Body of pancreas (tissue), 4 donors: Measurements from ENCODE around the gene GATA2. TPM values are rescaled to one million over a fixed set of nuclear protein-coding genes. Genes with fewer than 3 reads are reported as not detected.

Experiments used
- ATAC-seq: fragments of 150-250 bp; one replicate; pipeline ENCODE4 v1.9.1; 2016
- DNase-seq, 4 donors: peaks; one replicate each; pipeline ENCODE4 v3.0.0-alpha.2; 2019
- H3K27ac ChIP-seq, 4 donors: fragments of 200-600 bp; sonication (generic); 1 replicate in 3 of 4; 2 replicates in 1 of 4; pipeline versions ENCODE4 v1.5.1 to v1.6.1; 2016 to 2019; ENCODE audit warnings: mild to moderate bottlenecking in 1 of 4, mixed read lengths in 1 of 4, moderate library complexity in 1 of 4
- H3K27me3 ChIP-seq, 2 donors: fragments of 200-600 bp; sonication (generic); one replicate each; pipeline ENCODE4 v1.6.0; 2016; ENCODE audit warnings: mild to moderate bottlenecking in 1 of 2
- H3K36me3 ChIP-seq, 2 donors: fragments of 200-600 bp; sonication (generic); replicated peaks in 1 of 2; 2 replicates each; pipeline ENCODE4 v1.5.1; 2016; ENCODE audit warnings: low read depth in 2 of 2; ENCODE audit not compliant: insufficient read depth in 1 of 2
- H3K4me1 ChIP-seq: fragments of 200-600 bp; sonication (generic); one replicate; pipeline ENCODE4 v1.6.0; 2016
- H3K4me3 ChIP-seq, 2 donors: fragments of 200-600 bp; sonication (generic); 1 replicate in 1 of 2; 2 replicates in 1 of 2; pipeline ENCODE4 v1.5.1; 2016 to 2019
- H3K9me3 ChIP-seq, 3 donors: fragments of 200-600 bp; sonication (generic); 1 replicate in 2 of 3; 2 replicates in 1 of 3; pipeline ENCODE4 v1.5.1; 2016
- CTCF ChIP-seq, 7 experiments: fragments of 450-650 bp in 4 of 7; fragments of 200-600 bp in 3 of 7; sonication (generic) in 3 of 7; IDR thresholded peaks; one replicate each; pipeline ENCODE4 v1.5.1; 2016 to 2019; ENCODE audit warnings: antibody characterized with exemption in 7 of 7
- POLR2A ChIP-seq, 3 donors: fragments of 450-650 bp; IDR thresholded peaks; one replicate each; pipeline ENCODE4 v1.6.1; 2016; ENCODE audit warnings: antibody characterized with exemption in 3 of 3, mild to moderate bottlenecking in 2 of 3
- WGBS, 2 donors: methylation state at CpG; one replicate each; pipeline ENCODE4 v1.1.5; 2017; 5-methylcytosine and 5-hydroxymethylcytosine counted together
- intact Hi-C: fragments of 100-400 bp; cut with DNase I; formaldehyde crosslinking; loops from one replicate; pipeline ENCODE4 v1.15.1; 2023
- total RNA-seq, 2 donors: library from RNA; depleted of rRNA; stranded (reverse); fragments of >200 nt; gene quantifications; one replicate each; pipeline ENCODE4 v1.1.0, GENCODE V29; 2016

GATA2 gene
- total RNA-seq, 2 donors from 2014 or later = 11.7 to 12.9 TPM

DNA sequence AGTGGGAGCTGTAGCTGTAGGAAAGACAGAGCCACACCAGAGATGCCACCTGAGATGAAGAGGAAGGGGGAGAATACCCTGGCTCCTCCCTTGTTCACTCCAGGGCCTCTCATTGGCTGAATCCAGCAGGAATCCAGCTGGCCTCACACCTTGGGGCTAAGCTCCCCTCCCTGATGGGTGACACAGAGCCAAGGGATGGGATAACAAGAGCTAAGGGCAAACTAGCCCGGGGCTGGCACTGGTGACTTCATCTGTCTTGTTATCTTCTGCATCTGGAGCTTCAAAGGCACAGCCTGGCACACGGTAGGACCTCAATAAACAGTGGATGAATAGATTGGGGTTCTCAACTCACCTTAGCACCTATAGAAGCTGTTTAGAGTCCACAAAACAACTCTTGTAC is 13.8 kb upstream of the GATA2 start:
- no peak for DNase-seq
- no peaks in the 10 kb centered on the region for H3K9me3 ChIP-seq
- no peaks in the 10 kb centered on the region for H3K36me3 ChIP-seq
- TF ChIP-seq CTCF (IDR thresholded peaks at IDR 0.05) = no peak
- H3K4me3 ChIP-seq = no peak overlapping the region
- intact Hi-C loops = loop anchor here (10.0 kb wide), 1 partner anchor 432 kb away; no protein-coding TSS in a partner anchor
- H3K27ac ChIP-seq = no peak overlapping the region
- H3K4me1 ChIP-seq = no peaks in the 10 kb centered on the region
- no peak for ATAC-seq
- 59 to 69% methylated on average over 2 of the region's 2 CpGs for WGBS, 2 donors
- no peaks in the 10 kb centered on the region for H3K27me3 ChIP-seq

DNA sequence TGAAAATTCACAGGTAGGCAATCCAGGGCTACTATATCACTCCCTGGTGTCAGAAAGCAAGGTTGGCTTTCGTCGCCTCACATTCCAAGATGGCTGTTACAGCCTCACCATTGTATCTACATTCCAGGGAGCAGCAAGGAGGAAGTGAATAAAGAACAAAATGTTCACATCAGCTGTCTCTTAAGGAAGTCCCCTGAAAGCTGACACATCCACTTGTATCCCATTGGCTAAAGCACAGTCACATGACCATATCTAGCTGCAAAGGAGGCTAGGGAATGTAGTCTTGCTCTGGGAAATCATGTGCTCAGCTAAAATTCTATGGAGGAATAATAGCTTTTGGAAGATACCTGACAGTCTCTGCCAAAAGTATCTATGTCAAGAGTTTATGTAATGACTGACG is 12.8 kb upstream of the GATA2 start:
- Histone ChIP-seq H3K27me3 (no peaks in the 10 kb centered on the region), H3K27ac (no peak overlapping the region), H3K36me3 (no peaks in the 10 kb centered on the region), H3K4me3 (no peak overlapping the region), H3K9me3 (no peaks in the 10 kb centered on the region), H3K4me1 (no peaks in the 10 kb centered on the region)
- DNase-seq = no peak
- 92 to 100% methylated on average over 3 of the region's 3 CpGs for WGBS, 2 donors
- TF ChIP-seq POLR2A (IDR thresholded peaks at IDR 0.05) (no peak), CTCF (IDR thresholded peaks at IDR 0.05) (no peak)
- intact Hi-C loops = loop anchor here (10.0 kb wide), 1 partner anchor 431 kb away; no protein-coding TSS in a partner anchor
- no peak for ATAC-seq

- TF ChIP-seq POLR2A (IDR thresholded peaks at IDR 0.05) = no peak
- TF ChIP-seq CTCF (IDR thresholded peaks at IDR 0.05) = no peak
- ATAC-seq (no peak), DNase-seq (no peak)
- Histone ChIP-seq H3K9me3 (no peaks in the 10 kb centered on the region), H3K4me1 (no peaks in the 10 kb centered on the region), H3K27ac (no peak overlapping the region), H3K4me3 (no peak overlapping the region), H3K36me3 (no peaks in the 10 kb centered on the region), H3K27me3 (no peaks in the 10 kb centered on the region)
- intact Hi-C loops = loop anchor here (10.0 kb wide), 1 partner anchor 430 kb away; no protein-coding TSS in a partner anchor
- 90 to 93% methylated on average over 9 to 12 of the region's 12 CpGs for WGBS, 2 donors
Measured at GRCh38 chr3:128504963-128505730, 12.1 kb upstream of the GATA2 start.

- Histone ChIP-seq H3K27me3 (no peaks in the 10 kb centered on the region), H3K36me3 (no peaks in the 10 kb centered on the region), H3K27ac (no peak overlapping the region), H3K9me3 (no peaks in the 10 kb centered on the region), H3K4me3 (no peak overlapping the region), H3K4me1 (no peaks in the 10 kb centered on the region)
- no peak for DNase-seq
- intact Hi-C loops = loop anchor here (10.0 kb wide), 1 partner anchor 430 kb away; no protein-coding TSS in a partner anchor
- ATAC-seq = no peak
- no peak for TF ChIP-seq CTCF (IDR thresholded peaks at IDR 0.05)
- WGBS, 2 donors = 92 to 98% methylated on average over 4 to 8 of the region's 8 CpGs
Measured at GRCh38 chr3:128504533-128504915, 11.5 kb upstream of the GATA2 start.
